Measurements from ENCODE around the gene MAP2K5. TPM values are rescaled to one million over a fixed set of nuclear protein-coding genes. Genes with fewer than 3 reads are reported as not detected.

MAP2K5 gene
- total and polyA plus RNA-seq, 7 donors, result 11.3 to 19.4 (median 14.3) TPM

DNA sequence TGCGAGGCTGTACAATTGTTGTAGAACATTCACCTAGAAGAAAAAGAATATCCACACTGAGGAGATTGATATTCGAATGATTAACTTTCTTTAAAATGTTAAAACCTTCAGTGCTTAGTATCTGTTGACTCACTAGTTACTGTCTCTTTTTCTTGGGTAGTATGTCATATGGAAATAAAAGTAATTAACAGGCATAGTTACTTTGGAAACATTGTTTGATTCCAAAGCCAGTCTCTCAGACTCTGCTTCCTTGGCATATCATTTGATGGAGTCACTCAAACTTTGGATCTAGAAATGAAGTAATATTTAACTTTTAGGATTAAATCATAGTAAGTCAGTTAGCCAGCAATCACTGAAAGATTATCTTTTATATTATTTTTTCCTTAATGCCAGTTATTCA lies 63.4 kb downstream of the MAP2K5 start:
- H3K36me3 ChIP-seq, result peaks cover 0 to 13% (median 0%) of the 10 kb centered on the region in 4 donors
- TF ChIP-seq POLR2AphosphoS5 (IDR thresholded peaks at IDR 0.05) (no peak), POLR2A (IDR thresholded peaks at IDR 0.05) (no peak), EP300 (IDR thresholded peaks at IDR 0.05) (no peak)
- TF ChIP-seq, protein P1, sequence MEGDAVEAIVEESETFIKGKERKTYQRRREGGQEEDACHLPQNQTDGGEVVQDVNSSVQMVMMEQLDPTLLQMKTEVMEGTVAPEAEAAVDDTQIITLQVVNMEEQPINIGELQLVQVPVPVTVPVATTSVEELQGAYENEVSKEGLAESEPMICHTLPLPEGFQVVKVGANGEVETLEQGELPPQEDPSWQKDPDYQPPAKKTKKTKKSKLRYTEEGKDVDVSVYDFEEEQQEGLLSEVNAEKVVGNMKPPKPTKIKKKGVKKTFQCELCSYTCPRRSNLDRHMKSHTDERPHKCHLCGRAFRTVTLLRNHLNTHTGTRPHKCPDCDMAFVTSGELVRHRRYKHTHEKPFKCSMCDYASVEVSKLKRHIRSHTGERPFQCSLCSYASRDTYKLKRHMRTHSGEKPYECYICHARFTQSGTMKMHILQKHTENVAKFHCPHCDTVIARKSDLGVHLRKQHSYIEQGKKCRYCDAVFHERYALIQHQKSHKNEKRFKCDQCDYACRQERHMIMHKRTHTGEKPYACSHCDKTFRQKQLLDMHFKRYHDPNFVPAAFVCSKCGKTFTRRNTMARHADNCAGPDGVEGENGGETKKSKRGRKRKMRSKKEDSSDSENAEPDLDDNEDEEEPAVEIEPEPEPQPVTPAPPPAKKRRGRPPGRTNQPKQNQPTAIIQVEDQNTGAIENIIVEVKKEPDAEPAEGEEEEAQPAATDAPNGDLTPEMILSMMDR (IDR thresholded peaks at IDR 0.05), result no peak
- 95 to 97% methylated on average over 2 of the region's 2 CpGs for WGBS, 2 donors
- no peak overlapping the region for H3K4me3 ChIP-seq
- no peak for DNase-seq
- H3K4me1 ChIP-seq, result no peaks in the 10 kb centered on the region
- H3K9me3 ChIP-seq, result no peaks in the 10 kb centered on the region
- intact Hi-C loops (cut with DNase I), result no loop called here
- no peak overlapping the region for H3K27ac ChIP-seq
- H3K27me3 ChIP-seq, result no peaks in the 10 kb centered on the region

- Histone ChIP-seq H3K36me3 (peaks cover 0 to 5% (median 0%) of the 10 kb centered on the region in 4 donors), H3K27ac (no peak overlapping the region), H3K9me3 (no peaks in the 10 kb centered on the region), H3K4me3 (no peak overlapping the region), H3K4me1 (no peaks in the 10 kb centered on the region), H3K27me3 (no peaks in the 10 kb centered on the region)
- WGBS, 2 donors, result 97 to 98% methylated on average over 1 of the region's 1 CpG
- intact Hi-C loops (cut with DNase I), result no loop called here
- TF ChIP-seq, protein P1 (IDR thresholded peaks at IDR 0.05), result no peak
- TF ChIP-seq POLR2AphosphoS5 (IDR thresholded peaks at IDR 0.05) (no peak), POLR2A (IDR thresholded peaks at IDR 0.05) (no peak), EP300 (IDR thresholded peaks at IDR 0.05) (no peak)
- no peak for DNase-seq
Observed at GRCh38 chr15:67606742-67607141, 64.2 kb downstream of the MAP2K5 start.

DNA sequence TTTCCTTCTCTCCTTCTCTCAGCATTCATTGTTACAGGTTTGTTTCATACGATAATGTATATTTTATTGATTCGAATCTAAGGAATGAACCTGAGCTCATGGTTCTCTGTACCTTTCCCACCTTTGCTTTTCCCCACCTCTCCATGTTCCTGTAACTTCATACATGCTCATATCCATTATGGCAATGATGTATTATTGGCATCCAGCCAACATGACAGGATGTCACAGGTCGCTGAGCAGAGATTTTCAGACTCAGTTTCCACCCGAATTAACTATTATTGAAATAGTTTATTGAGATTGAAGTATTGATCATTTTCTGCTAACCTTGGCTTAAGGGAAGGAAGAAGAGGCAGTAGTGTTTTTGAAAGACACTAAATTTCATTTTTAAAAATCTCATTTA lies 64.8 kb downstream of the MAP2K5 start:
- DNase-seq, result no peak
- Histone ChIP-seq H3K4me3 (no peak overlapping the region), H3K27me3 (no peaks in the 10 kb centered on the region), H3K27ac (no peak overlapping the region), H3K36me3 (no peaks in the 10 kb centered on the region), H3K9me3 (no peaks in the 10 kb centered on the region), H3K4me1 (no peaks in the 10 kb centered on the region)
- 52 to 83% methylated on average over 4 of the region's 4 CpGs for WGBS, 2 donors
- intact Hi-C loops (cut with DNase I), result no loop called here
- TF ChIP-seq POLR2AphosphoS5 (IDR thresholded peaks at IDR 0.05) (no peak), EP300 (IDR thresholded peaks at IDR 0.05) (no peak), POLR2A (IDR thresholded peaks at IDR 0.05) (no peak)
- TF ChIP-seq, protein P1 (IDR thresholded peaks at IDR 0.05), result no peak

DNA sequence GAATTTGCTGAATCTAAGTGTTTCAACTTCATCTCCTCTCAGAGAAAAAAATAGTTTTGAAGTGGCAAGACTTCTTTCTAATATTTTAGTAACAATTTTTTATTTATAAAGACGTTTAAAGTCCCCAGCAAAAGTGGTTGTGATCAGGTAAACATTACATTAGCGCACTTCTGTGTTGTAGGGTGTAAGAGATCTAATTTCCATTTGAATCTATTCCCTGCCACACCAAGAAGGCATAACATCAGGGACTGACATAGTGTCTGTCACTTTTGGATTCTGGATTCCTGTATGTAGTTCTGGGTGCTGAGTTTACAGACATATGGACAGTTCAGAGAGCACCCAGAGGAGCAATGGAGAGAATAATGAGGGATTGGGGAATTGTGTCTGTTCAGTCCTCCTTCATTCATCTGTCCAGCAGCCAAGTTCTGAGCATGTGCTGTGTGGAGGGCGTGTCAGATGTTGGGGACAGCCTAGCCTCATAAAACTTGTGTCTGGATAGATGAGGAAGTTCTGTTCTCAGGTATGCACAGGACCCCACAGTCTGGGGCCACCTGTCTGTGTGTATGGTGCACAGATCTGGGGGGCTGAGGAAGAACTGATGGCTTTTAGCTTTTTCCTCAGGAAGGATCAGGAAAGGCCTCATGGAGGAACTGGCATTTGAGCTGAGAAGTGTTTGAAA lies 65.6 kb downstream of the MAP2K5 start:
- DNase-seq, result no peak
- H3K4me1 ChIP-seq, result no peaks in the 10 kb centered on the region
- TF ChIP-seq POLR2A (IDR thresholded peaks at IDR 0.05) (no peak), POLR2AphosphoS5 (IDR thresholded peaks at IDR 0.05) (no peak), EP300 (IDR thresholded peaks at IDR 0.05) (no peak)
- TF ChIP-seq, protein P1 (IDR thresholded peaks at IDR 0.05), result no peak
- WGBS, 2 donors, result 22 to 74% methylated on average over 3 of the region's 3 CpGs
- no peaks in the 10 kb centered on the region for H3K27me3 ChIP-seq
- no peak overlapping the region for H3K27ac ChIP-seq
- no peaks in the 10 kb centered on the region for H3K9me3 ChIP-seq
- no peaks in the 10 kb centered on the region for H3K36me3 ChIP-seq
- intact Hi-C loops (cut with DNase I), result no loop called here
- H3K4me3 ChIP-seq, result no peak overlapping the region

DNA sequence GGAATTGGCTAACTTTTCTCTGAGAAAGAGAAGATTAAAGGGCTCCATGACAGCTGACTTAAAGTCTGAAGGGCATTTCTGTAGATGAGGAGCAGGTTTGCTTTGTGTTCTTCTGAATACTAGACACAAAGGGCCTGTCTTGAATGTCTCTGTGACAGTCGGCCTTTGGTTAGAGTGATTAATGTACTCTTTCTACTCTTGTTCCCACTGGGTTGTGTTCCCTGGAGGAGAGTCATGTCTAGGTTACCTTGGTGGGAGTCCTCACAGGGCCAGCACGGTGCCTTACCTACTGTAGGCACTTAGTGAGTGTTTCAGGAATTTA lies 66.1 kb downstream of the MAP2K5 start:
- DNase-seq, result no peak
- Histone ChIP-seq H3K27ac (no peak overlapping the region), H3K4me1 (no peaks in the 10 kb centered on the region), H3K9me3 (no peaks in the 10 kb centered on the region), H3K36me3 (no peaks in the 10 kb centered on the region), H3K27me3 (no peaks in the 10 kb centered on the region), H3K4me3 (no peak overlapping the region)
- intact Hi-C loops (cut with DNase I), result no loop called here
- TF ChIP-seq EP300 (IDR thresholded peaks at IDR 0.05), result no peak
- no peak for TF ChIP-seq POLR2A (IDR thresholded peaks at IDR 0.05)
- TF ChIP-seq, protein P1 (IDR thresholded peaks at IDR 0.05), result no peak
- TF ChIP-seq POLR2AphosphoS5 (IDR thresholded peaks at IDR 0.05), result no peak
- 86 to 97% methylated on average over 2 of the region's 2 CpGs for WGBS, 2 donors
